GM13976 (cell line): ENCODE measurements around the gene MAP3K7.

Experiments used
- DNase-seq: peaks from one replicate; pipeline ENCODE4 v3.0.0; 2012; ENCODE audit warnings: low spot score
- CTCF ChIP-seq: IDR thresholded peaks from 2 replicates; pipeline ENCODE4 v1.5.1; 2012; ENCODE audit warnings: borderline replicate concordance, mild to moderate bottlenecking; ENCODE audit not compliant: insufficient read depth; ENCODE audit errors: extremely low read depth, missing control alignments, control extremely low read depth
- in situ Hi-C: fragments of 300-500 bp; cut with MboI; formaldehyde crosslinking; loops from one replicate; pipeline ENCODE4 v1.12.0; 2022; ENCODE audit warnings: low sequenced_read_pairs, mixed read lengths, inconsistent platforms; ENCODE audit not compliant: unreplicated experiment

The MAP3K7 gene

GRCh38 chr6:90472716-90473115 is 114.2 kb downstream of the MAP3K7 start:
- DNase-seq, result no peak
- in situ Hi-C loops, result loop anchor here (10.0 kb wide), 1 partner anchor 188 kb away; no protein-coding TSS in a partner anchor
- TF ChIP-seq CTCF, result no peak

- TF ChIP-seq CTCF, result no peak
- in situ Hi-C loops, result loop anchor here (10.0 kb wide), 1 partner anchor 186 kb away; no protein-coding TSS in a partner anchor
- no peak for DNase-seq
These were observed 115.6 kb downstream of the MAP3K7 start for GRCh38 chr6:90471263-90471662.

- TF ChIP-seq CTCF, result no peak
- DNase-seq, result no peak
- in situ Hi-C loops, result loop anchor here (10.0 kb wide), 1 partner anchor 185 kb away; no protein-coding TSS in a partner anchor
These were observed 117.0 kb downstream of the MAP3K7 start for GRCh38 chr6:90469906-90470305.

- no peak for DNase-seq
- TF ChIP-seq CTCF, result no peak
- in situ Hi-C loops, result no loop called here
These were observed 118.0 kb downstream of the MAP3K7 start for GRCh38 chr6:90468859-90469258.

GRCh38 chr6:90468080-90468479 is 118.8 kb downstream of the MAP3K7 start:
- in situ Hi-C loops, result no loop called here
- no peak for TF ChIP-seq CTCF
- no peak for DNase-seq

- no peak for TF ChIP-seq CTCF
- DNase-seq, result no peak
- in situ Hi-C loops, result no loop called here
These were observed 119.3 kb downstream of the MAP3K7 start for GRCh38 chr6:90467546-90467945.
